Measurements from ENCODE around the gene RPL31.

The RPL31 gene

GRCh38 chr2:100997509-100998234 is 4.4 kb upstream of the RPL31 start:
- no peak for DNase-seq (ENCODE audit: low read depth)

- DNase-seq (ENCODE audit: low read depth), result no peak
These were observed 3.9 kb upstream of the RPL31 start for GRCh38 chr2:100998235-100998573.

- no peak for DNase-seq (ENCODE audit: low read depth)
These were observed 2.1 kb upstream of the RPL31 start for GRCh38 chr2:100999995-101000394.

- no peak for DNase-seq (ENCODE audit: low read depth)
These were observed 631 bp downstream of the RPL31 start for GRCh38 chr2:101002562-101003277.

GRCh38 chr2:101003278-101003775 is 1.2 kb downstream of the RPL31 start:
- DNase-seq (ENCODE audit: low read depth), result no peak

GRCh38 chr2:101004620-101005325 is 2.7 kb downstream of the RPL31 start:
- no peak for DNase-seq (ENCODE audit: low read depth)

- no peak for DNase-seq (ENCODE audit: low read depth)
These were observed 4.1 kb downstream of the RPL31 start for GRCh38 chr2:101006065-101006715.

- DNase-seq (ENCODE audit: low read depth), result no peak
These were observed 5.6 kb downstream of the RPL31 start for GRCh38 chr2:101007415-101008345.

GRCh38 chr2:101011152-101011551 is 9.1 kb downstream of the RPL31 start:
- no peak for DNase-seq (ENCODE audit: low read depth)

GRCh38 chr2:101012054-101012705 is 10.1 kb downstream of the RPL31 start:
- DNase-seq (ENCODE audit: low read depth), result no peak

GRCh38 chr2:101012706-101013181 is 10.7 kb downstream of the RPL31 start:
- no peak for DNase-seq (ENCODE audit: low read depth)

- no peak for DNase-seq (ENCODE audit: low read depth)
These were observed 12.3 kb downstream of the RPL31 start for GRCh38 chr2:101014264-101014857.

- DNase-seq (ENCODE audit: low read depth), result no peak
These were observed 15.3 kb downstream of the RPL31 start for GRCh38 chr2:101017371-101017770.

GRCh38 chr2:101018934-101019333 is 16.8 kb downstream of the RPL31 start:
- DNase-seq (ENCODE audit: low read depth), result no peak

- DNase-seq (ENCODE audit: low read depth), result no peak
These were observed 20.1 kb downstream of the RPL31 start for GRCh38 chr2:101022221-101022620.

- no peak for DNase-seq (ENCODE audit: low read depth)
These were observed 21.4 kb downstream of the RPL31 start for GRCh38 chr2:101023327-101024107.

- no peak for DNase-seq (ENCODE audit: low read depth)
These were observed 23.5 kb downstream of the RPL31 start for GRCh38 chr2:101025561-101025960.

GRCh38 chr2:101026253-101026701 is 24.2 kb downstream of the RPL31 start:
- no peak for DNase-seq (ENCODE audit: low read depth)

GRCh38 chr2:101026923-101027469 is 24.9 kb downstream of the RPL31 start:
- no peak for DNase-seq (ENCODE audit: low read depth)

Data from activated T-helper 9 cell treated with anti-CD3 and anti-CD28 coated beads, Interleukin-2, amount 50 U/mL, for 16 hours (primary cell).